Natural killer cell (primary cell): ENCODE measurements around the gene TLX3. TPM values are rescaled to one million over a fixed set of nuclear protein-coding genes. Genes with fewer than 3 reads are reported as not detected.

Experiments
- ATAC-seq, 3 donors: fragments of 150-1000 bp in 2 of 3; fragments of 200-7000 bp in 1 of 3; cut with Tn5 transposase; 1 replicate in 1 of 3; 2 replicates in 2 of 3; pipeline ENCODE4 v1.10.0; 2021; ENCODE audit warnings: mild to moderate bottlenecking in 2 of 3, moderate library complexity in 2 of 3
- DNase-seq, 2 donors: peaks; one replicate each; pipeline versions ENCODE4 v3.0.0 to v3.0.0-alpha.2; 2013 to 2021; ENCODE audit warnings: mixed read lengths in 1 of 2
- H3K27ac ChIP-seq: one replicate; pipeline ENCODE4 v1.5.1; 2013; ENCODE audit warnings: mild to moderate bottlenecking, low read length
- H3K27me3 ChIP-seq: one replicate; pipeline ENCODE4 v1.6.1; 2013; ENCODE audit warnings: low read length; ENCODE audit not compliant: control insufficient read depth, insufficient read depth
- H3K36me3 ChIP-seq: one replicate; pipeline ENCODE4 v1.6.1; 2013; ENCODE audit warnings: low read length; ENCODE audit not compliant: control insufficient read depth, insufficient read depth
- H3K4me1 ChIP-seq: one replicate; pipeline ENCODE4 v1.6.1; 2013; ENCODE audit warnings: low read length; ENCODE audit not compliant: control insufficient read depth, insufficient read depth
- H3K4me3 ChIP-seq: one replicate; pipeline ENCODE4 v1.5.1; 2013; ENCODE audit warnings: low read length
- H3K9me3 ChIP-seq: one replicate; pipeline ENCODE4 v1.6.1; 2013; ENCODE audit warnings: low read length; ENCODE audit not compliant: control insufficient read depth, insufficient read depth
- H3K27ac Mint-ChIP-seq, 2 donors: one replicate each; pipeline ENCODE4 v1.8.0; 2022; ENCODE audit warnings: mild to moderate bottlenecking in 2 of 2, mixed read lengths in 2 of 2, moderate library complexity in 1 of 2
- H3K27me3 Mint-ChIP-seq, 2 donors: one replicate each; pipeline ENCODE4 v1.8.0; 2022; ENCODE audit warnings: low read depth in 2 of 2, mixed read lengths in 2 of 2
- H3K36me3 Mint-ChIP-seq: one replicate; pipeline ENCODE4 v1.8.0; 2022; ENCODE audit warnings: mixed read lengths
- H3K4me1 Mint-ChIP-seq, 2 donors: one replicate each; pipeline ENCODE4 v1.8.0; 2022; ENCODE audit warnings: mixed read lengths in 2 of 2
- H3K4me3 Mint-ChIP-seq: one replicate; pipeline ENCODE4 v1.8.0; 2022; ENCODE audit warnings: mild to moderate bottlenecking, moderate library complexity, mixed read lengths
- H3K9me3 Mint-ChIP-seq, 2 donors: one replicate each; pipeline ENCODE4 v1.8.0; 2022; ENCODE audit warnings: mixed read lengths in 2 of 2
- WGBS: methylation state at CpG from one replicate; pipeline ENCODE4 v1.1.7; 2013; ENCODE audit warnings: missing lambda C conversion rate; ENCODE audit not compliant: insufficient coverage; 5-methylcytosine and 5-hydroxymethylcytosine counted together
- intact Hi-C: fragments of 100-400 bp; cut with micrococcal nuclease; formaldehyde crosslinking; loops from one replicate; pipeline ENCODE4 v1.14.2; 2022
- total RNA-seq, 4 donors: library from RNA; stranded (reverse); fragments of 120-200 nt in 1 of 4; gene quantifications; one replicate each; pipeline versions ENCODE4 v1.2.3 to v1.2.4, GENCODE V29; 2013 to 2022
- TF ChIP-seq, protein P1 (sequence below): fragments of 200-600 bp; IDR thresholded peaks from one replicate; pipeline ENCODE4 v1.8.0; 2022; ENCODE audit warnings: antibody characterized with exemption

TLX3 gene
- total RNA-seq, 3 donors from 2014 or later (not counting 1 experiment from before 2014, with no cell fraction given): not detected

DNA sequence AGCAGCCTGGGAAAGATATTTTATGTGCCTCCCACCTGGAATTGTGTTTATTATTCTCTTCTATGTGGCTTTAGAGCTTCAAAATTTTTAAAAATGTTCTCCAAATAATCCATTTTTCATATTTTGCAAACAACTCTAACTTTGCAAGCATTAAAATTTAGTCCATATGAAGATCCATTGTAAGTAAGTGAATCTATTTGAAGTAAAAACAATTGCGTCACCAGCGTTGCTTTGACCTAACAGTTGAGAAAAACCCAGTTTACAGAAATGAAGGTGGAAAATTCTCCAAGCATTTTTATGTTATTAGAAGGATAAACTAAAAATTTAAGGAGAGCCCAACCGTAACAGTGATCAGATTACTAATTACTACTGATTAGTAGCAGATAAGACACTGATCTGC, 38.9 kb upstream of the TLX3 start:
- no peaks in the 10 kb centered on the region for H3K27me3 Mint-ChIP-seq
- no peak overlapping the region for H3K27ac Mint-ChIP-seq
- Histone ChIP-seq H3K27ac (no peak overlapping the region), H3K9me3 (no peaks in the 10 kb centered on the region), H3K27me3 (no peaks in the 10 kb centered on the region), H3K36me3 (no peaks in the 10 kb centered on the region), H3K4me1 (peaks cover 10% of the 10 kb centered on the region), H3K4me3 (no peak overlapping the region)
- 95% methylated on average over 2 of the region's 3 CpGs for WGBS
- no peak for DNase-seq
- no peaks in the 10 kb centered on the region for H3K9me3 Mint-ChIP-seq
- intact Hi-C loops: no loop called here
- no peaks in the 10 kb centered on the region for H3K36me3 Mint-ChIP-seq
- H3K4me1 Mint-ChIP-seq: peaks cover 35 to 38% of the 10 kb centered on the region in 2 donors
- no peak for ATAC-seq
- no peak overlapping the region for H3K4me3 Mint-ChIP-seq
- TF ChIP-seq, protein P1, sequence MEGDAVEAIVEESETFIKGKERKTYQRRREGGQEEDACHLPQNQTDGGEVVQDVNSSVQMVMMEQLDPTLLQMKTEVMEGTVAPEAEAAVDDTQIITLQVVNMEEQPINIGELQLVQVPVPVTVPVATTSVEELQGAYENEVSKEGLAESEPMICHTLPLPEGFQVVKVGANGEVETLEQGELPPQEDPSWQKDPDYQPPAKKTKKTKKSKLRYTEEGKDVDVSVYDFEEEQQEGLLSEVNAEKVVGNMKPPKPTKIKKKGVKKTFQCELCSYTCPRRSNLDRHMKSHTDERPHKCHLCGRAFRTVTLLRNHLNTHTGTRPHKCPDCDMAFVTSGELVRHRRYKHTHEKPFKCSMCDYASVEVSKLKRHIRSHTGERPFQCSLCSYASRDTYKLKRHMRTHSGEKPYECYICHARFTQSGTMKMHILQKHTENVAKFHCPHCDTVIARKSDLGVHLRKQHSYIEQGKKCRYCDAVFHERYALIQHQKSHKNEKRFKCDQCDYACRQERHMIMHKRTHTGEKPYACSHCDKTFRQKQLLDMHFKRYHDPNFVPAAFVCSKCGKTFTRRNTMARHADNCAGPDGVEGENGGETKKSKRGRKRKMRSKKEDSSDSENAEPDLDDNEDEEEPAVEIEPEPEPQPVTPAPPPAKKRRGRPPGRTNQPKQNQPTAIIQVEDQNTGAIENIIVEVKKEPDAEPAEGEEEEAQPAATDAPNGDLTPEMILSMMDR: no peak

DNA sequence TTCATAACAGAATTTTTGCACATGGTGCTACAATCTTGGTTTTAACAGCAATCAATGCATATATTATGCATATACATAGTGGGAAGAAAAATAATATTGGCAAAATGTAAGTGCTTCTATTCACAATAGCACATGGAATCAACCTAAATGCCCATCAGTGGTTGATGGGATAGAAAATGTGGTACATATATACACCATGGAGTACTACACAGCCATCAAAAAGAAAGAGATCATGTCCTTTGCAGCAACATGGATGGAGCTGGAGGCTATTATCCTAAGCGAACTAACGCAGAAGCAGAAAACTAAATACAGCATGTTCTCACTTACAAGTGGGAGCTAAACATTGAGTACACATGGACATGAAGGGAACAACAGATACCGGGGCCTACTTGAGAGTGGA, 37.2 kb upstream of the TLX3 start:
- no peak for DNase-seq
- Histone ChIP-seq H3K4me1 (peaks cover 3% of the 10 kb centered on the region), H3K36me3 (no peaks in the 10 kb centered on the region), H3K4me3 (no peak overlapping the region), H3K9me3 (no peaks in the 10 kb centered on the region), H3K27ac (no peak overlapping the region), H3K27me3 (no peaks in the 10 kb centered on the region)
- no peaks in the 10 kb centered on the region for H3K27me3 Mint-ChIP-seq
- 93% methylated on average over 3 of the region's 3 CpGs for WGBS
- ATAC-seq: no peak
- no peaks in the 10 kb centered on the region for H3K36me3 Mint-ChIP-seq
- no peak overlapping the region for H3K27ac Mint-ChIP-seq
- intact Hi-C loops: no loop called here
- H3K4me3 Mint-ChIP-seq: no peak overlapping the region
- TF ChIP-seq, protein P1: no peak
- H3K9me3 Mint-ChIP-seq: no peaks in the 10 kb centered on the region
- peaks cover 32 to 33% of the 10 kb centered on the region in 2 donors for H3K4me1 Mint-ChIP-seq

DNA sequence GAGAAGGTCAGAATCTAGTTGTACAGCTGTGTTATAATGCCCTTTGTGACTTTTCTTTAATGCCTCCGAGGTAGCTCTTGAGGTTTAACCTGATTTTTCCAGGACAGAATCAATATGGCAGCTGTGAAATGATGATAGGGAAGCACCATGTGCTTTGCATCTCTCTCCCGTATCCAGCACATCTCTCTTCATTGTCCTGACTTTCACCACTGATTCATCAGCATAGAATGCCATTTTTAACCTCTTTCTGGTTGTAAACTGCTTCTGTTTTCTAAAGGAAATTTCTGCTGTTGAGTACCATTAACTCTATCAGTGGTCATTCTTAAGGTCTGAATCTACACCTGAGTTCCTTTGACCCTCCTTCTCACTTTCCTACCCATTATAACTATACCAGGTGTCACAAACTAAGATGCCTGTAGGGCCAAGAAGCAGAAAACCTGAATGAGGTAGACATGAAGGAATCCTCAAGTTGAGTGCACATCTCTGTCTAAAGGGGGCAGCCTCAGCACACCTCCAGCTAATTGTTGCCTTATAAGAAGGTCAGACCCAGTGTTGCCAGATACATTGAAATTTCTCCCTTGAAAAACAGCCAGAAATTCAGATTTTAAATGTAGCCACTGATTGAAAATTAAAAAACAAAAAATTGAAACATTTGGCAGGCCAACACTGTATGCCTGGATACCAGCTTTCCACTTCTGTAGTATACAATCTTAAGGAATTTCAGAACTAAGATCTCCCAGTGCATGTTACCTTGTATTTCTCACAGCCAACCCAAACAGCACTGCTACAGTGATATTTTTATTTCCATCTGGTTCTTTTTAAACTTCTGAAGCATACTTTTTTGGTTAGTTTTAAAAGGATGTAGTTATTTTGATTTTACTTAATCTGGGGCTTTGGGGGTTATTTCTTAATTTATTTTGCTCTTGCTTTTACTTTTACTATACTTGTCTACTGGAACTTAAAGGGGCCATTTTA, 35.8 kb upstream of the TLX3 start:
- H3K4me1 ChIP-seq: peaks cover 3% of the 10 kb centered on the region
- intact Hi-C loops: no loop called here
- H3K4me3 ChIP-seq: no peak overlapping the region
- no peak overlapping the region for H3K4me3 Mint-ChIP-seq
- ATAC-seq (peak in 1 of 3 donors; percentile 51), DNase-seq (peak in 1 of 2 donors; percentile 16)
- H3K27ac ChIP-seq: no peak overlapping the region
- no peaks in the 10 kb centered on the region for H3K36me3 Mint-ChIP-seq
- H3K27me3 ChIP-seq: no peaks in the 10 kb centered on the region
- no peaks in the 10 kb centered on the region for H3K9me3 ChIP-seq
- TF ChIP-seq, protein P1: no peak
- no peaks in the 10 kb centered on the region for H3K36me3 ChIP-seq
- peaks cover 25 to 26% of the 10 kb centered on the region in 2 donors for H3K4me1 Mint-ChIP-seq
- WGBS: 88% methylated on average over 2 of the region's 2 CpGs
- no peaks in the 10 kb centered on the region for H3K9me3 Mint-ChIP-seq
- no peaks in the 10 kb centered on the region for H3K27me3 Mint-ChIP-seq
- no peak overlapping the region for H3K27ac Mint-ChIP-seq
